GM18498 (cell line): ENCODE results near the gene AFG3L2.

ENCODE experiments used
- ATAC-seq: cut with Tn5 transposase; IDR thresholded peaks from one replicate; pipeline ENCODE4 v1.9.1; 2021; ENCODE audit warnings: mild to moderate bottlenecking, moderate library complexity; ENCODE audit not compliant: unreplicated experiment

Gene AFG3L2

GRCh38 chr18:12327510-12328178 is 49.4 kb downstream of the AFG3L2 start:
- ATAC-seq = peak; percentile 63

GRCh38 chr18:12326711-12327460 is 50.1 kb downstream of the AFG3L2 start:
- ATAC-seq = no peak

- no peak for ATAC-seq
These were observed 51.2 kb downstream of the AFG3L2 start for GRCh38 chr18:12325726-12326245.

- ATAC-seq = no peak
These were observed 51.9 kb downstream of the AFG3L2 start for GRCh38 chr18:12324991-12325725.

DNA sequence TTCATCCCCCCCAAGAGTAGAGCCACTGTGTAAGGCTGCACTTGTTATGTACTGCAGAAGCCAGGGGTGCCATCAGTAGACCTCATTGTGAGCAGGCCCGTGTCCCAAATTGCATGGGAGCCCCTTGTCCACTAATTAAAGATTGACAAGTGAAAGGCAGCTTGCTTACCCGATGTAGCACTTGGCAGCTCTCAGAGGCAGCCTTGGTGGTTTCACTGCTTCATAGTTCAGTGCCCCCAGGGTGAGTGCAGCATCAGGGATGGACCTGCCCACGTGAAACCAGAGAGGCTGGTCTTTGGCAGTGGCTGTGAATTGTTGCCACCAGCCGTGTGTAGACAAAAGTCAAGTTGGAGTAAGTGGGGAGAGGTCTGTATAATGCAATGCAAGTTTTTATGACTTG is 55.7 kb downstream of the AFG3L2 start:
- ATAC-seq = peak; percentile 88

DNA sequence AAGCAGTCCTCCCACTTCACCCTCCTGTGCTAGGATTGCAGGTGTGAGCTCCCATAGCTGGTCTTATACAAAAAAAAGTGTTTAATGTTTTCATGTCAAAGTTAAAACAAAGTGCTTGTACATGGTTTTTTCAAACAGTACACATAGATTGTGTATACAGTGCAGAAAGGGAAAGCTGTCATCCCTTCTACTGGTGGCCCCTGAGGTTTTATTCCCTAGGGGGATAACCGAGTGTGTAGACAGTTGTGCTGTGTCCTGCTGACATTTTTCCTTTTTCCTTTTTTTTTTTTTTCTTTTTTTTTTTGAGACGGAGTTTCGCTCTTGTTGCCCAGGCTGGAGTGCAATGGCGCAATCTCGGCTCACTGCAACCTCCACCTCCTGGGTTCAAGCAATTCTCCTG is 58.2 kb downstream of the AFG3L2 start:
- no peak for ATAC-seq

- no peak for ATAC-seq
These were observed 58.7 kb downstream of the AFG3L2 start for GRCh38 chr18:12318334-12318697.

- ATAC-seq = no peak
These were observed 59.2 kb downstream of the AFG3L2 start for GRCh38 chr18:12317664-12318333.

DNA sequence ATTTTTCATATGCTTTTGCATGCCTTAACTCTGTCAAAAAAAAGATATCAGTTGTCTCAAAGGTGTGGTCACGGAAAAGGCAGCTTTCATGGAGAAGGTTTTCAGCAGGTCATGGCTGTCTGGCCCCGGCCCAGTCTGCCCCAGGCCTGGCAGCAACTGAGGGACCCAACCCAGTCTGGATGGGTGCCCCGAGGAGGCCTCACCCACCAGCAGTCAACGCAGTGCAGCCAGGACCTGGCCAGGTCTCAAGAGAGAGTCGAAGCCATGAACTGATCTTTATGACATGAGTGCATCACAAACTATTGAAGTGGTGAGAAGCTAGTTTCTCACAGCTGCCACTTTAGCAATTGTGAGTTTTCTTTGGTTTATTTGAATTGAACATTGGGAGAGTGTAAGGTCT is 61.1 kb downstream of the AFG3L2 start:
- ATAC-seq = no peak

DNA sequence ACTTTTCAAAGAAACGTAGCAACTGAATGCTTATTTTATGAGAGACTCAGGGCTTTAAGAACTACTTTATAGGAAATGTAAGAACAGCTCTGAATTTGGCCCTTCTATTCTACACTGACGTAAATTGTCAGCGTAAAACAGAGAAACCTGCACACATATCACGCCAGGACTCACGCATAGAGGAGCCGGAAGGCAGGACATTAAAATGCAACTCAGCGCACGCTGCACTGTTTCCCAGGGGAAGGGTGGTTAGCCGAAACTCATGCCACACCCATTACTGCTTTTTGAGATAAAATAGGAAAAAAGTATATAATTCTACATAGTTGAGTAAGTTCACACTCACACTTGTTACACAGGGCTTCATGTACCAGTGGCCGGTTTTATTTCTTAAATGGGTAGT is 61.5 kb downstream of the AFG3L2 start:
- no peak for ATAC-seq

DNA sequence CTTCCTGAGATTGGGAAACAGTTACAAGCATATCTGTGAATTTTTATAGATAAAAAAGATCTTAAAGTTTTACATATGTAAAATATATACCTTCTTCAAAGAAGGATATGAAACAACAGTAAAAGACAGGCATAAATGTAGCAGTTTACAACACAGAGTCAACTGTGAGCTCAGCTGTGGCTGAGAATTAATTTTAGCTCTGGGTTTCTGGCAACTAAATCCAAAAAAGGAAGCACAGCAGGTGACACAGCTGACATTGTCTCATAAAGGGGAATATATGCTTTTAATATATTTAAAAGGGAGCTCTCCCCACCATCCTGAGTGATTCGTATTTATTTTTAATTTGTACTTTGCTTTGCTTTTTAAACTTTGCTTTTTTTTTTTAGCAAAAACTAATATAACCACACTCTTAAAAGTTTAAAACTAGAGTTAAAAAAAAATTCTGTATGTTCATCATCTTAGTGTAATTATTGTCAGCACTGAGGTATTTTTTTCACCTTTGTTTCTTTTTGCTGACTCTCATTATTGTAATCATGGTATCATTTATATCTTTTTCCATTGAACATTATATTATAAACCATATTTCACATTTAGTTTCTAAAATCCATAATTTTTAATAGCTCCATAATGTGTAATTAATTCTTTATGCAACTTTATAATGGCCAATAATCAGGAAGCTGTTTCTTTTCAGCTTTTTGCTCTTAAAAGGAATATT is 62.3 kb downstream of the AFG3L2 start:
- no peak for ATAC-seq

DNA sequence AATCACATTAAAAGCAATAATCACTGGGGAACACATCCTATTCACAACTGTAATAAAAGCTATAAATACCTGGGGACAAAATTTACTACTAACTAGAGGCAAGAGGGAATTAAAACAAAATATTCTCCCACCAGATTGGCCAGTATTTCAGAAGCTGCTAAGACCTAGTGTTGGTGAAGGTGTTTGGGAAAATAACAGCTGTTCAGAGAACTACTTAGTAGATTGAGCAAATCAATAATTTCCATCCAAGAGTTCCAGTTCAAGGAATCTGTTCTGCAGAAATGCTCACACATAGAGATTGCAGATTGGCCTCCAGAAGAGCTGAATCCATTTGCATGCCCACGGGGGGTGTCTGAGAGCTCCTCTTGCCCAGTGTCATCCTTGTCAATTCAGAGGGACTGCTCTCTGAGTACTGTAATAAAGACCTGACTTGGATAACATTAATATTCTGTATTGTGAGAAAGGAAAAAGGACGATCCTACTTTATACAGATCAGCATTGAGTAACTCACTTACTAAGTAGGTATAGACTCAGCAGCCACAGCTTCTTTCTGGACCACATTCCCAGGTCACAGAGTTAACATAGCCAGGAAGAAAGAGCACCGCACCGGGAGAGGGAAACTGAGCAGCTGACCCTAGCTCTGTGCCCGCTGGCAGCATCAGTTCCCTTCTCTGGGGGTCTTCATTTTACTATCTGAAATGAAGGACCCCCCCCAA is 63.3 kb downstream of the AFG3L2 start:
- ATAC-seq = no peak

- no peak for ATAC-seq
These were observed 64.1 kb downstream of the AFG3L2 start for GRCh38 chr18:12312976-12313375.

- ATAC-seq = no peak
These were observed 66.3 kb downstream of the AFG3L2 start for GRCh38 chr18:12310762-12311161.

- no peak for ATAC-seq
These were observed 67.3 kb downstream of the AFG3L2 start for GRCh38 chr18:12309683-12310198.

DNA sequence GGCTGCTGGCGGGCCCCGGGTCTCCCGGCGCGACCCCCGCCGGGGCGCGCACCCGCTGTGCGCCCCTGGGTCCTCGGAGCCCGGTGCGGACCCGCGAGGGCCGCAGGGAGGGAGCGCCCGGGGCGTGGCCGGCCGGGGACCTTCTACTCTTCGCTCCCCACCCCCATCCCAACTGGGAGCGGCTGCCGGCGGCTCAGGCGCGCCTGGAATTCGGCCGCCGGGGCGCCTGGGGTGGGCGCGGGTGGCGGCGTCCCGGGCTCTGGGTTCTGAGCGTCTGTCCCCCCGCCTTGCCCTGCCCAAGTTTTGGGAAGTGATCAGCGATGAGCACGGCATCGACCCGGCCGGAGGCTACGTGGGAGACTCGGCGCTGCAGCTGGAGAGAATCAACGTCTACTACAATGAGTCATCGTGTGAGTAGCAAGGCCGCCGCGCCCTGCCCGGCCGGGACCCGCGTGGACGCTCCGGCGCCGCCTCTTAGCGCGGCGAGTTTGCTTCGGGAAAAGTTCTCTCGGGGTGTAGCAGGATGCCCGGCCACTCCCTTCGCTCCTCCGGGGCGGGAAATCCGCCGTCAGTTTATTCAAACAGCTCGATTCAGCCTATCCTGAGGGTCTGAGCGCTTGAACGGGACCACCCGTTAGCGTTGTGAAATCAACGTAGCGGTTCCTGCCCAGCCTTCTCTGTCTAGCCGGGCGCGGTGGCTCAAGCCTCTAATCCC is 68.5 kb downstream of the AFG3L2 start:
- ATAC-seq = peak; percentile 60

DNA sequence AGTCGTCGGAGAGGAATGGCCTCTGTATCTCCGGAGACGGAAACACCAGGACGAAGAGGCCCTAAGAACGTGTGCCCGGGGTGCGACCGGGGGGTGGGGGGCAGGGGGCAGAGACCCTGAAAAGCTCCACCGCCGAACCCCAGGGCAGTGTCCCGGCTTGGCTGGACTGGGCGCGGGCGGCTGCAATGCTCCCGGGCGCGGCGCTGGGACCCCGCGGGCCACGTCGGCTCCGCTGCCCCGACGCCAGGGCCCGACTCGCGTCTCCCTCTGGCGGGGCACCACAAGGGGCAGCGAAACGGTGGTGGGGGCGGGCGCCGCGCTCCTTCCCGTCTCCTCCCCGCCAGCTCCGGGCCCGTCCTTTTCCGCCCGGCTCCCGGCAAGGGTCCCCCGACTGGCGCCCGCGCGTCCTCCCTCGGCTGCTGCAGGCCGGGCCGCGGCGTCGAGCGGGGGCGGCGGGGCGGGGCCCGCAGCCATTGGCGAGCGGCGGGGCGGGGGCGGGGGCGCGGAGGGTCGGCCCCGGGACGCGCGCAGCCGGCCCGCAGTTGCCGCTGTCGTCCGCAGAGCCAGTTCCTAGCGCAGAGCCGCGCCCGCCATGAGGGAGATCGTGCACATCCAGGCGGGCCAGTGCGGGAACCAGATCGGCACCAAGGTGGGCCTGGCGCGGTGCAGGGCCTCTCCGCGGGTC is 69.2 kb downstream of the AFG3L2 start, which contains the start of gene TUBB6:
Gene TUBB6, plus strand, starts transcription at position 541 of the 685 bp plus-strand sequence. Its CDS starts 52 bp downstream, at position 593.
- ATAC-seq = peak; percentile 58
